WTC11 (cell line): ENCODE data around the gene ELFN1. TPM values are rescaled to one million over a fixed set of nuclear protein-coding genes. Genes with fewer than 3 reads are reported as not detected.
A peak's percentile ranks its signal among the peaks of the same experiment; 100 is the strongest.

Experiments
- ATAC-seq: fragments of 200-7000 bp; cut with Tn5 transposase; 2 replicates; pipeline ENCODE4 v1.10.0; 2021; ENCODE audit warnings: mild to moderate bottlenecking, moderate library complexity
- CTCF ChIA-PET: fragments of 300-600 bp; sonication (Branson Sonifier 250); formaldehyde crosslinking; loops from one replicate; lab custom pipeline; 2021; ENCODE audit warnings: antibody characterized with exemption; lab: Charles Lee
- POLR2A ChIA-PET: fragments of 350-600 bp; sonication (Branson Sonifier 250); formaldehyde crosslinking; loops from one replicate; lab custom pipeline; 2021; ENCODE audit warnings: antibody characterized with exemption; lab: Charles Lee
- DNase-seq: peaks from one replicate; pipeline ENCODE4 v3.0.0; 2021; ENCODE audit warnings: low spot score
- H3K27ac Mint-ChIP-seq: 2 replicates; pipeline ENCODE4 v1.8.0; 2021; ENCODE audit warnings: mixed read lengths
- H3K27me3 Mint-ChIP-seq: 2 replicates; pipeline ENCODE4 v1.8.0; 2021; ENCODE audit warnings: low read depth, mild to moderate bottlenecking, moderate library complexity, mixed read lengths
- H3K36me3 Mint-ChIP-seq: 2 replicates; pipeline ENCODE4 v1.8.0; 2021; ENCODE audit warnings: mixed read lengths
- H3K4me1 Mint-ChIP-seq: 2 replicates; pipeline ENCODE4 v1.8.0; 2022; ENCODE audit warnings: mixed read lengths
- H3K4me3 Mint-ChIP-seq: 2 replicates; pipeline ENCODE4 v1.8.0; 2021; ENCODE audit warnings: mild to moderate bottlenecking, moderate library complexity, mixed read lengths
- H3K9me3 Mint-ChIP-seq: 2 replicates; pipeline ENCODE4 v1.8.0; 2021; ENCODE audit warnings: mixed read lengths
- AR ChIP-seq: fragments of 250-450 bp; sonication (Bioruptor Pico); IDR thresholded peaks from 2 replicates; pipeline ENCODE4 v1.9.0; 2021; ENCODE audit warnings: mild to moderate bottlenecking
- ARID4B ChIP-seq: sonication (generic); formaldehyde crosslinking; IDR thresholded peaks from 2 replicates; pipeline ENCODE4 v1.8.0; 2023; ENCODE audit warnings: missing genetic modification reagents, mild to moderate bottlenecking, borderline replicate concordance
- E2F1 ChIP-seq: sonication (generic); formaldehyde crosslinking; IDR thresholded peaks from 2 replicates; pipeline ENCODE4 v1.8.0; 2022; ENCODE audit warnings: mild to moderate bottlenecking, missing genetic modification reagents
- ESRRA ChIP-seq: sonication (generic); formaldehyde crosslinking; IDR thresholded peaks from 2 replicates; pipeline ENCODE4 v1.8.1; 2022; ENCODE audit warnings: mild to moderate bottlenecking, missing genetic modification reagents, borderline replicate concordance
- FOXK1 ChIP-seq: sonication (generic); formaldehyde crosslinking; IDR thresholded peaks from 2 replicates; pipeline ENCODE4 v1.8.0; 2022; ENCODE audit warnings: mild to moderate bottlenecking, moderate library complexity, missing genetic modification reagents
- FOXP4 ChIP-seq: sonication (generic); formaldehyde crosslinking; IDR thresholded peaks from 2 replicates; pipeline ENCODE4 v1.8.0; 2022; ENCODE audit warnings: mild to moderate bottlenecking, missing genetic modification reagents
- IRF2 ChIP-seq: sonication (generic); formaldehyde crosslinking; IDR thresholded peaks from 2 replicates; pipeline ENCODE4 v1.8.0; 2022; ENCODE audit warnings: low read depth, missing genetic modification reagents, borderline replicate concordance
- MXD4 ChIP-seq: fragments of 250-450 bp; sonication (Bioruptor Pico); IDR thresholded peaks from 2 replicates; pipeline ENCODE4 v1.8.0; 2021; ENCODE audit warnings: mild to moderate bottlenecking, moderate library complexity, borderline replicate concordance
- NFATC4 ChIP-seq: fragments of 250-450 bp; sonication (Bioruptor Pico); IDR thresholded peaks from 2 replicates; pipeline ENCODE4 v1.9.0; 2021; ENCODE audit warnings: mild to moderate bottlenecking
- NR1H2 ChIP-seq: sonication (generic); formaldehyde crosslinking; IDR thresholded peaks from 2 replicates; pipeline ENCODE4 v1.9.0; 2021; ENCODE audit warnings: mild to moderate bottlenecking, moderate library complexity, missing genetic modification reagents
- PRDM15 ChIP-seq: sonication (generic); formaldehyde crosslinking; IDR thresholded peaks from 2 replicates; pipeline ENCODE4 v1.8.0; 2022; ENCODE audit warnings: missing genetic modification reagents
- RORB ChIP-seq: fragments of 250-450 bp; sonication (Bioruptor Pico); IDR thresholded peaks from 2 replicates; pipeline ENCODE4 v1.9.0; 2021; ENCODE audit warnings: mild to moderate bottlenecking
- SMAD4 ChIP-seq: sonication (generic); formaldehyde crosslinking; IDR thresholded peaks from 2 replicates; pipeline ENCODE4 v1.8.0; 2022; ENCODE audit warnings: mild to moderate bottlenecking, missing genetic modification reagents
- USF1 ChIP-seq: sonication (generic); formaldehyde crosslinking; IDR thresholded peaks from 2 replicates; pipeline ENCODE4 v1.8.0; 2022; ENCODE audit warnings: mild to moderate bottlenecking, missing genetic modification reagents
- ZNF416 ChIP-seq: fragments of 250-450 bp; sonication (Bioruptor Pico); IDR thresholded peaks from 2 replicates; pipeline ENCODE4 v1.9.0; 2021; ENCODE audit warnings: mild to moderate bottlenecking, inconsistent platforms
- ZNF532 ChIP-seq: fragments of 250-450 bp; sonication (Bioruptor Pico); IDR thresholded peaks from 2 replicates; pipeline ENCODE4 v1.9.0; 2021; ENCODE audit warnings: mild to moderate bottlenecking, borderline replicate concordance
- total RNA-seq: library from RNA; stranded (reverse); gene quantifications from 3 replicates; pipeline ENCODE4 v1.2.3, GENCODE V29; 2021

ELFN1 gene
- total RNA-seq, 1 experiment from 2014 or later, result 4.6 TPM

- H3K4me1 Mint-ChIP-seq, result peaks cover 37% of the 10 kb centered on the region
- peaks cover 34% of the 10 kb centered on the region for H3K27me3 Mint-ChIP-seq
- no peak for DNase-seq
- POLR2A ChIA-PET, result no interaction called here
- peak; percentile 36 for ATAC-seq
- H3K27ac Mint-ChIP-seq, result no peak overlapping the region
- H3K36me3 Mint-ChIP-seq, result peaks cover 21% of the 10 kb centered on the region
- TF ChIP-seq ZNF532 (CRISPR knock-in tag), result no peak
- TF ChIP-seq NR1H2 (CRISPR knock-in tag), result no peak
- no peak for TF ChIP-seq SMAD4 (CRISPR knock-in tag)
- TF ChIP-seq IRF2 (CRISPR knock-in tag), result no peak
- no peak for TF ChIP-seq FOXP4
- no peak for TF ChIP-seq FOXK1 (CRISPR knock-in tag)
- TF ChIP-seq E2F1, result no peak
- TF ChIP-seq RORB, result no peak
- TF ChIP-seq USF1 (CRISPR knock-in tag), result no peak
- TF ChIP-seq ESRRA (CRISPR knock-in tag), result no peak
- no peak for TF ChIP-seq ZNF416
- no peak for TF ChIP-seq ARID4B
- no peak for TF ChIP-seq PRDM15 (CRISPR knock-in tag)
- no peak for TF ChIP-seq AR
- no peak for TF ChIP-seq NFATC4 (CRISPR knock-in tag)
- TF ChIP-seq MXD4, result no peak
- peaks cover 27% of the 10 kb centered on the region for H3K9me3 Mint-ChIP-seq
- CTCF ChIA-PET, result interaction anchor here (0.7 kb wide), 2 partner anchors 39 to 65 kb away, joined by 3 to 4 read pairs; no protein-coding TSS in a partner anchor
- no peak overlapping the region for H3K4me3 Mint-ChIP-seq
These were observed 33.4 kb downstream of the ELFN1 start for GRCh38 chr7:1703441-1703840.
